Measurements from ENCODE around the gene DPP6. TPM values are rescaled to one million over a fixed set of nuclear protein-coding genes. Genes with fewer than 3 reads are reported as not detected.

Gene DPP6
- total RNA-seq, 3 donors from 2014 or later (not counting 1 experiment from before 2014, with no cell fraction given): not detected

- no peaks in the 10 kb centered on the region for H3K4me1 Mint-ChIP-seq
- peaks cover 0 to 3% of the 10 kb centered on the region in 2 donors for H3K27me3 Mint-ChIP-seq (ENCODE audit: low read depth in 2 of 2)
- no peaks in the 10 kb centered on the region for H3K9me3 ChIP-seq (ENCODE audit: control insufficient read depth, insufficient read depth, low read length)
- 21% methylated on average over 49 of the region's 50 CpGs for WGBS (ENCODE audit: insufficient coverage)
- H3K4me3 Mint-ChIP-seq: no peak overlapping the region
- H3K9me3 Mint-ChIP-seq: no peaks in the 10 kb centered on the region
- no peak overlapping the region for H3K4me3 ChIP-seq (ENCODE audit: low read length)
- H3K27me3 ChIP-seq (ENCODE audit: control insufficient read depth, insufficient read depth, low read length): peaks cover 2% of the 10 kb centered on the region
- intact Hi-C loops (cut with micrococcal nuclease): no loop called here
- H3K4me1 ChIP-seq (ENCODE audit: control insufficient read depth, insufficient read depth, low read length): no peaks in the 10 kb centered on the region
- no peak for TF ChIP-seq CTCF (IDR thresholded peaks at IDR 0.05)
- ATAC-seq (no peak), DNase-seq (no peak)
- no peak overlapping the region for H3K27ac ChIP-seq (ENCODE audit: low read length)
- no peak overlapping the region for H3K27ac Mint-ChIP-seq
- no peaks in the 10 kb centered on the region for H3K36me3 Mint-ChIP-seq
- no peaks in the 10 kb centered on the region for H3K36me3 ChIP-seq (ENCODE audit: control insufficient read depth, insufficient read depth, low read length)
Measured at GRCh38 chr7:154794147-154794780, 742.1 kb downstream of the DPP6 start.

DNA sequence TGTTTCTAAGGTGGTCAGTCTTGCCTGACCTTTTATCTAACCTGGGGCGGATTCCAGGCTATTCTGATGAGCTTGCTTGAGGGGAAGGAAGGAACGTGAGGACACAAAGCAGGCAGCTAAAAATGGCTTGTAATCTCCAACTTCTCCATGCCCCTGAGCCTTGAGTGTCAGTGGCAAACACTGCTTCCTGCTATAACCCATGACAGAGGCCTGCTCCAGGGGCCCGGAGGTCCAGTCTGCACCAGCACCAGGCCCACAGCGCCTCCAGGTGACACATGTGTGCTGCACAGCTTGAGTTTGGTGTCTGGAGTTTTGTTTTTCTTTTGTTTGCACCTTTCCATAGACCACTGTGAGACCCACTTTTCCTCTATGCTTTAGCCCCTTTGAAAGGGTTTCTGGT is 742.8 kb downstream of the DPP6 start:
- 67% methylated on average over 4 of the region's 4 CpGs for WGBS (ENCODE audit: insufficient coverage)
- H3K4me1 Mint-ChIP-seq: no peaks in the 10 kb centered on the region
- H3K4me3 ChIP-seq (ENCODE audit: low read length): no peak overlapping the region
- H3K27me3 Mint-ChIP-seq (ENCODE audit: low read depth in 2 of 2): peaks cover 0 to 3% of the 10 kb centered on the region in 2 donors
- no peaks in the 10 kb centered on the region for H3K9me3 ChIP-seq (ENCODE audit: control insufficient read depth, insufficient read depth, low read length)
- ATAC-seq: no peak
- no peak overlapping the region for H3K27ac Mint-ChIP-seq
- no peaks in the 10 kb centered on the region for H3K36me3 ChIP-seq (ENCODE audit: control insufficient read depth, insufficient read depth, low read length)
- H3K27ac ChIP-seq (ENCODE audit: low read length): no peak overlapping the region
- peaks cover 2% of the 10 kb centered on the region for H3K27me3 ChIP-seq (ENCODE audit: control insufficient read depth, insufficient read depth, low read length)
- intact Hi-C loops (cut with micrococcal nuclease): no loop called here
- H3K4me1 ChIP-seq (ENCODE audit: control insufficient read depth, insufficient read depth, low read length): no peaks in the 10 kb centered on the region
- no peak overlapping the region for H3K4me3 Mint-ChIP-seq
- no peaks in the 10 kb centered on the region for H3K9me3 Mint-ChIP-seq
- TF ChIP-seq CTCF (IDR thresholded peaks at IDR 0.05): no peak
- no peaks in the 10 kb centered on the region for H3K36me3 Mint-ChIP-seq
- DNase-seq: no peak

DNA sequence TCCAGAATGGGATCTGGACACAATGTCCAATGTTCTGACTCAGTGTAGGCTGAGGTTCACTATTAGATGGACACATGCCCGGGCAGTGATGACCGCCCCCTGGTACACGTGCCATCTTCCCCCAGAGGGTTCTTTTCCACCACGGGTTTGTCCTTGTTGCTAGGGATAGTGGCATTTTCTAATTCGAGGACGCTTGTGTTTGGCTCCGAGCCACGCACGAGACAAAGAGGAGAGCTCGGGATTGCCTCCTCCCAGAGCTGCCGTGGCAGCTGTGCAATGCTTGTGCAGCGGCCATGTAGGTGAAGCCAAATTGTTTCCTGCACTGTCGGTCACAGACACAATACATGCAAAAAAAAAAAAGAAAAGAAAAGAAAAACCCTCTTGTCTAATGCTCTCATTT is 743.2 kb downstream of the DPP6 start:
- Mint-ChIP-seq H3K4me3 (no peak overlapping the region), H3K27me3 (ENCODE audit: low read depth in 2 of 2) (peaks cover 0 to 3% of the 10 kb centered on the region in 2 donors), H3K36me3 (no peaks in the 10 kb centered on the region), H3K9me3 (no peaks in the 10 kb centered on the region), H3K27ac (no peak overlapping the region), H3K4me1 (no peaks in the 10 kb centered on the region)
- H3K4me1 ChIP-seq (ENCODE audit: control insufficient read depth, insufficient read depth, low read length): no peaks in the 10 kb centered on the region
- peaks cover 2% of the 10 kb centered on the region for H3K27me3 ChIP-seq (ENCODE audit: control insufficient read depth, insufficient read depth, low read length)
- no peak overlapping the region for H3K4me3 ChIP-seq (ENCODE audit: low read length)
- ATAC-seq (no peak), DNase-seq (no peak)
- no peaks in the 10 kb centered on the region for H3K36me3 ChIP-seq (ENCODE audit: control insufficient read depth, insufficient read depth, low read length)
- no peak overlapping the region for H3K27ac ChIP-seq (ENCODE audit: low read length)
- 89% methylated on average over 13 of the region's 13 CpGs for WGBS (ENCODE audit: insufficient coverage)
- intact Hi-C loops (cut with micrococcal nuclease): no loop called here
- no peak for TF ChIP-seq CTCF (IDR thresholded peaks at IDR 0.05)
- no peaks in the 10 kb centered on the region for H3K9me3 ChIP-seq (ENCODE audit: control insufficient read depth, insufficient read depth, low read length)

GRCh38 chr7:154804449-154804848 is 752.3 kb downstream of the DPP6 start:
- no peaks in the 10 kb centered on the region for H3K9me3 ChIP-seq (ENCODE audit: control insufficient read depth, insufficient read depth, low read length)
- no peak overlapping the region for H3K27ac Mint-ChIP-seq
- TF ChIP-seq CTCF (IDR thresholded peaks at IDR 0.05): no peak
- no peak overlapping the region for H3K27ac ChIP-seq (ENCODE audit: low read length)
- ATAC-seq (no peak), DNase-seq (no peak)
- H3K4me3 Mint-ChIP-seq: no peak overlapping the region
- H3K27me3 Mint-ChIP-seq (ENCODE audit: low read depth in 2 of 2): no peaks in the 10 kb centered on the region
- no peaks in the 10 kb centered on the region for H3K36me3 ChIP-seq (ENCODE audit: control insufficient read depth, insufficient read depth, low read length)
- H3K36me3 Mint-ChIP-seq: no peaks in the 10 kb centered on the region
- WGBS (ENCODE audit: insufficient coverage): 89% methylated on average over 3 of the region's 3 CpGs
- no peaks in the 10 kb centered on the region for H3K27me3 ChIP-seq (ENCODE audit: control insufficient read depth, insufficient read depth, low read length)
- peaks cover 0 to 2% of the 10 kb centered on the region in 2 donors for H3K9me3 Mint-ChIP-seq
- H3K4me3 ChIP-seq (ENCODE audit: low read length): no peak overlapping the region
- H3K4me1 Mint-ChIP-seq: no peaks in the 10 kb centered on the region
- no peaks in the 10 kb centered on the region for H3K4me1 ChIP-seq (ENCODE audit: control insufficient read depth, insufficient read depth, low read length)
- intact Hi-C loops (cut with micrococcal nuclease): no loop called here

Data from natural killer cell (primary cell).